Suppressor macrophage treated with lipopolysaccharide for 1 hour (primary cell): ENCODE data around the gene KHK.

Experiments
- DNase-seq, 3 donors: peaks; one replicate each; pipeline ENCODE4 v3.0.0-alpha.2; 2020 to 2022

KHK gene

GRCh38 chr2:27086724-27087593, at the start of gene KHK:
Gene KHK, plus strand, starts transcription at chr2:27086772. Its CDS starts 488 bp downstream, at chr2:27087260.
- DNase-seq: peak in 1 of 3 donors; percentile 16

- DNase-seq: no peak
Measured at GRCh38 chr2:27038012-27038411, 48.6 kb upstream of the KHK start.

GRCh38 chr2:27038631-27039339, 47.8 kb upstream of the KHK start:
- no peak for DNase-seq

- DNase-seq: no peak
Measured at GRCh38 chr2:27039426-27039825, 47.1 kb upstream of the KHK start.

GRCh38 chr2:27039871-27040270, 46.7 kb upstream of the KHK start:
- no peak for DNase-seq

GRCh38 chr2:27040282-27040681, 46.3 kb upstream of the KHK start:
- no peak for DNase-seq

- no peak for DNase-seq
Measured at GRCh38 chr2:27041752-27042151, 44.8 kb upstream of the KHK start.

GRCh38 chr2:27042159-27042661, 44.4 kb upstream of the KHK start:
- DNase-seq: no peak

- DNase-seq: no peak
Measured at GRCh38 chr2:27042985-27043634, 43.5 kb upstream of the KHK start.

- peak; percentile 64 to 82 (median 67) for DNase-seq
Measured at GRCh38 chr2:27049422-27050280, 36.9 kb upstream of the KHK start.

- peak; percentile 91 to 95 (median 94) for DNase-seq
Measured at GRCh38 chr2:27050281-27050995, 36.1 kb upstream of the KHK start.

- peak; percentile 93 to 95 (median 93) for DNase-seq
Measured at GRCh38 chr2:27050996-27051901, 35.3 kb upstream of the KHK start, which contains the start of gene AGBL5. Gene AGBL5, plus strand, starts transcription at chr2:27051668. Its CDS starts 1,291 bp downstream, at chr2:27052959.

- DNase-seq: no peak
Measured at GRCh38 chr2:27051902-27052645, 34.5 kb upstream of the KHK start.

- DNase-seq: no peak
Measured at GRCh38 chr2:27053321-27053720, 33.3 kb upstream of the KHK start.

GRCh38 chr2:27053776-27054175, 32.8 kb upstream of the KHK start:
- no peak for DNase-seq

GRCh38 chr2:27054721-27055120, 31.9 kb upstream of the KHK start:
- DNase-seq: no peak

- no peak for DNase-seq
Measured at GRCh38 chr2:27057184-27057583, 29.4 kb upstream of the KHK start.

- DNase-seq: no peak
Measured at GRCh38 chr2:27058210-27058609, 28.4 kb upstream of the KHK start.

- DNase-seq: no peak
Measured at GRCh38 chr2:27059141-27059820, 27.3 kb upstream of the KHK start.
